HG03039 (cell line): ENCODE data around the gene KLHL26.
"Not testable (repeated sequence)": the region's sequence is repeated elsewhere in the genome, so short reads cannot be mapped to it uniquely, and the experiment has no call there.

ENCODE experiments used
- ATAC-seq: cut with Tn5 transposase; IDR thresholded peaks from one replicate; pipeline ENCODE4 v1.9.1; 2021; ENCODE audit warnings: mild to moderate bottlenecking, moderate library complexity; ENCODE audit not compliant: unreplicated experiment

The KLHL26 gene

GRCh38 chr19:18662972-18663732 is 26.3 kb downstream of the KLHL26 start:
- no peak for ATAC-seq

- ATAC-seq, result no peak
Measured at GRCh38 chr19:18663940-18664530, 27.2 kb downstream of the KLHL26 start.

- ATAC-seq, result no peak
Measured at GRCh38 chr19:18665771-18666202, 29.0 kb downstream of the KLHL26 start.

- ATAC-seq, result no peak
Measured at GRCh38 chr19:18666317-18666716, 29.5 kb downstream of the KLHL26 start.

- no peak for ATAC-seq
Measured at GRCh38 chr19:18666784-18667183, 30.0 kb downstream of the KLHL26 start.

- ATAC-seq, result no peak
Measured at GRCh38 chr19:18667531-18668251, 30.9 kb downstream of the KLHL26 start.

GRCh38 chr19:18668252-18668631 is 31.4 kb downstream of the KLHL26 start:
- no peak for ATAC-seq

- ATAC-seq, result no peak
Measured at GRCh38 chr19:18668744-18669523, 32.1 kb downstream of the KLHL26 start.

GRCh38 chr19:18669524-18669817 is 32.6 kb downstream of the KLHL26 start:
- no peak for ATAC-seq

- no peak for ATAC-seq
Measured at GRCh38 chr19:18669883-18670282, 33.1 kb downstream of the KLHL26 start.

GRCh38 chr19:18670312-18670711 is 33.5 kb downstream of the KLHL26 start:
- ATAC-seq, result no peak

- ATAC-seq, result no peak
Measured at GRCh38 chr19:18671303-18672043, 34.6 kb downstream of the KLHL26 start.

GRCh38 chr19:18672044-18672451 is 35.2 kb downstream of the KLHL26 start:
- ATAC-seq, result no peak

GRCh38 chr19:18672606-18673337 is 35.9 kb downstream of the KLHL26 start:
- ATAC-seq, result no peak

- ATAC-seq, result no peak
Measured at GRCh38 chr19:18674616-18675015, 37.8 kb downstream of the KLHL26 start.

GRCh38 chr19:18675779-18676178 is 39.0 kb downstream of the KLHL26 start:
- ATAC-seq, result no peak

GRCh38 chr19:18676692-18677091 is 39.9 kb downstream of the KLHL26 start:
- ATAC-seq, result no peak

- ATAC-seq, result no peak
Measured at GRCh38 chr19:18677156-18677555, 40.3 kb downstream of the KLHL26 start.

- not testable (repeated sequence) for ATAC-seq
Measured at GRCh38 chr19:18680148-18680547, 43.3 kb downstream of the KLHL26 start.

- no peak for ATAC-seq
Measured at GRCh38 chr19:18682807-18683108, 45.9 kb downstream of the KLHL26 start.
